GM10266 (cell line): Measurements from ENCODE around the gene SLC5A1.

Experiments
- DNase-seq: peaks from one replicate; pipeline ENCODE4 v3.0.0; 2012; ENCODE audit errors: extremely low spot score
- CTCF ChIP-seq: IDR thresholded peaks from 2 replicates; pipeline ENCODE4 v1.5.1; 2012; ENCODE audit warnings: mild to moderate bottlenecking, low read depth; ENCODE audit not compliant: control insufficient read depth, insufficient read depth; ENCODE audit errors: missing control alignments

SLC5A1 gene

DNA sequence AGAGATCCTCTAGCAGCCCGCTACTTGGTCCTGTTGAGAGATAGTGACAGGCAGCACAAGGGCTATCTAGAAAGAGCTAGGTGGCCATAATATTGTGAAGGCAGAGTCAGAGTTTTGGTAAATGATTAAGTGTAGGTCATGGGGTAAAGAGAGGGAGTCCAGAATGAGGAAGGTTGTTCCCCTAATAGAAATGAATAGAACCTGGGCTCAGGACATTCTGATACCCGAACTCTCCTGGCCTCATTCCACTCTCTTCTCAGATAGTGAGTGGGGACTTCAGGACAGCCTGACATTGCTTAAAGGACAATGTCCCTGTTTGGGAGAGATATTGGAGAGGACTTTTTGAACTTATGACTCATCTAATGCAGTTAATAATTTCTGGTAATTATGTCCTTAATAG lies 20.6 kb downstream of the SLC5A1 start:
- no peak for DNase-seq
- no peak for TF ChIP-seq CTCF

DNA sequence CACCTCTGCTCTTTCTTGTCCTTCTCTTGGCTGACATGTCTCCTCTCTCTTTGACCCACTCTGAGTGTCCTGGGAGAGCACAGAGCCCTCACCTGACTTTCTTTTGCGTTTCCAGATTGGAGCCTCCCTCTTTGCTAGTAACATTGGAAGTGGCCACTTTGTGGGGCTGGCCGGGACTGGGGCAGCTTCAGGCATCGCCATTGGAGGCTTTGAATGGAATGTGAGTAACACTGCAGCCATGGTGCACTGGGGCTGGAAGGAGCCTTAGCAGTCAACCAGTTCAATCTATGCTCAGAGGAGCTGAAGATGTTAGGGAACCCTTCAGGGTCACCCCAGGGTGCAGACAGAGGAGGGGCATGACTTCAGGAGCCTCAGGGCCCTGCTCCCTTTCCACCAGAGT lies 23.8 kb downstream of the SLC5A1 start:
- no peak for TF ChIP-seq CTCF
- no peak for DNase-seq

- no peak for TF ChIP-seq CTCF
- DNase-seq = no peak
These were observed 24.6 kb downstream of the SLC5A1 start for GRCh38 chr22:32067613-32068012.

DNA sequence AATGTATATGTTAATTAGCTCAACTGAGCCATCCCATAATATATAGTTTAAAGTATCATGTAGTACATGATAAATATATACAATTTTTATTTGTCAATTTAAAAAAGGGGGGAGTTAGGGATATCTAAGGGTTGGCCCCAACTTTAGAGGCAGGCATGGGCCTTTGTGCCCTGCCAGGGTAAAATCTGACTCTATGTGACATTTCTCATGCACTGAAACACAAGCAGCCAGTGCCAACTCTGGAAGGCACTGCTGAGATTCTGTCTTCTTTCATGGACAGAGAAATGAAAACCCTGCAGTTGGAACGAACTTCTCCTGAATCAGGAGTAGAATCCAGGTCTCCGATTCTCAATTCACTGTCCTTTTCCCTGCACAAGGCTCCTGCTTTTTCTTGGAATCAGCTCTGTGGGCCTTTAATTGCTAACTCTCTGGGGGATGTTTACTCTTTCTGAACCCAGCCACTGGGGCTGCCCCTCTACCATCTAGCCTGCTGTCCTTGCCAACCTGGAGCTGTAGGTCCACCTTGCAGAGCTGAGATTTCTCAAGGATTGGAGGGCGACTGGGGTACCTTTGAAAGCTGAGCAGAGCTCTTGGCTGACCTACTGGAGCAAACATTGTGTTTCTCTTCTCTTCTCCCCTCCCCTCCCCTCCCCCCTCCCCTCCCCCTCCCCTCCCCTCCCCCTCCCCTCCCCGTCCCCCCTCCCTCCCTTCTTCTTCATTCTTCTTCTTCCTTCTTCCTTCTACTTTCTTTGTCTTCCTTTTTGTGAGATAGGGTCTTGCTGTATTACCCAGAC lies 26.7 kb downstream of the SLC5A1 start:
- TF ChIP-seq CTCF = no peak
- no peak for DNase-seq

GRCh38 chr22:32073262-32073661 lies 30.2 kb downstream of the SLC5A1 start:
- DNase-seq = no peak
- no peak for TF ChIP-seq CTCF

DNA sequence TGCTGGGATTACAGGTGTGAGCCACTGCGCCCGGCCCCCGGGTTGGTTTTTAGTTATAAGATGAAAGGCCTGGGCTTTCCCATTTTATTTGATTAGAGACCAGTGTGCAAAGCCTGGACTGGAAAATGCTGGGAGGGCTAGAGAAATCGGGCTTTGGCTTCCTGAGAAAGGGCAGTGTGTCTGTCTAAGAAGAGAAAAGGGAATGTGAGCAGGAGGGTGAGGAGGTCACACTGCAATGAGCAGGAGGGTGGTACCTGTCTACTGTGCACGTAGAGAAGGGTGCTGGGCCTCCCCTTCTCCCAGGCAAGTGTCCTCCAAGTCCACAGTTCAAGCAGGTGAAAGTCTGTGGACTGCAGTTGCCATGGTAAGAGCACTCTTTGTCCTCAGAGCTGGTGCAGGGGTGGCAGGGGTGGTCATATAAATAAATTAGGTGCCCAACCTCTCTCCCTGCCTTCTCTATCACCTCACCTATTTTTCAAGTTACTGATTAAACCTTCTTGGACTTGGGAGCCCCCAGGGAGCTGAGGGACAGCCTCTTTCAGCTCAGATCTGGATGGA lies 30.8 kb downstream of the SLC5A1 start:
- DNase-seq = no peak
- no peak for TF ChIP-seq CTCF
